Smooth muscle cell (in vitro differentiated cells): ENCODE data around the gene KREMEN2. TPM values are rescaled to one million over a fixed set of nuclear protein-coding genes. Genes with fewer than 3 reads are reported as not detected.
"Not testable (repeated sequence)": the region's sequence is repeated elsewhere in the genome, so short reads cannot be mapped to it uniquely, and the experiment has no call there.

Source experiments
- DNase-seq: peaks from one replicate; lab custom pipeline; 2025; ENCODE audit not compliant: unreplicated experiment; lab: John Stamatoyannopoulos, UW
- H2AFZ ChIP-seq: fragments of 200-600 bp; sonication (generic); 2 replicates; pipeline ENCODE4 v1.6.0; 2016; ENCODE audit warnings: antibody characterized with exemption, low read depth, mild to moderate bottlenecking
- H3F3A ChIP-seq: fragments of 200-600 bp; sonication (generic); 2 replicates; pipeline ENCODE4 v1.6.0; 2017; ENCODE audit warnings: antibody characterized with exemption, low read depth
- H3K27ac ChIP-seq: fragments of 200-600 bp; sonication (generic); 2 replicates; pipeline ENCODE4 v1.5.1; 2016; ENCODE audit warnings: low read depth, mild to moderate bottlenecking
- H3K27me3 ChIP-seq: fragments of 200-600 bp; sonication (generic); 2 replicates; pipeline ENCODE4 v1.6.1; 2016; ENCODE audit warnings: low read depth, mild to moderate bottlenecking
- H3K36me3 ChIP-seq: fragments of 200-600 bp; sonication (generic); 2 replicates; pipeline ENCODE4 v1.5.1; 2016; ENCODE audit warnings: low read depth
- H3K4me1 ChIP-seq: fragments of 200-600 bp; sonication (generic); 2 replicates; pipeline ENCODE4 v1.5.1; 2016; ENCODE audit warnings: low read depth
- H3K4me2 ChIP-seq: fragments of 200-600 bp; sonication (generic); 2 replicates; pipeline ENCODE4 v1.6.0; 2016; ENCODE audit warnings: mild to moderate bottlenecking
- H3K4me3 ChIP-seq: fragments of 200-600 bp; sonication (generic); 2 replicates; pipeline ENCODE4 v1.5.1; 2016; ENCODE audit warnings: mild to moderate bottlenecking
- H3K79me2 ChIP-seq: fragments of 200-600 bp; sonication (generic); 2 replicates; pipeline ENCODE4 v1.6.0; 2016; ENCODE audit warnings: low read depth, mild to moderate bottlenecking
- H3K9ac ChIP-seq: fragments of 200-600 bp; sonication (generic); 2 replicates; pipeline ENCODE4 v1.6.0; 2016; ENCODE audit warnings: low read depth
- H3K9me3 ChIP-seq: fragments of 200-600 bp; sonication (generic); replicated peaks from 2 replicates; pipeline ENCODE4 v1.5.1; 2016; ENCODE audit warnings: low read depth
- H4K20me1 ChIP-seq: fragments of 200-600 bp; sonication (generic); 2 replicates; pipeline ENCODE4 v1.6.0; 2016; ENCODE audit warnings: low read depth
- WGBS: methylation state at CpG from one replicate; pipeline ENCODE4 v1.1.7; 2016; ENCODE audit warnings: low lambda C conversion rate; 5-methylcytosine and 5-hydroxymethylcytosine counted together
- polyA plus RNA-seq: library from polyadenylated mRNA; unstranded; fragments of >200 nt; fragmentation: Nextera tagmentation; extraction: Ambion mirVana; gene quantifications from 2 replicates; pipeline ENCODE4 v1.2.1, GENCODE V29; 2016
- total RNA-seq: library from RNA; depleted of rRNA; stranded (reverse); fragments of >200 nt; gene quantifications from 2 replicates; pipeline ENCODE4 v1.2.3, GENCODE V29; 2014
- TF ChIP-seq, protein P1 (sequence below): fragments of 200-600 bp; sonication (generic); IDR thresholded peaks from 2 replicates; pipeline ENCODE4 v1.5.1; 2017; ENCODE audit warnings: borderline replicate concordance, mild to moderate bottlenecking, antibody characterized with exemption; ENCODE audit not compliant: insufficient read depth, poor library complexity, severe bottlenecking

KREMEN2 gene
- total and polyA plus RNA-seq, 2 experiments from 2014 or later: 0.27 to 2.0 TPM

DNA sequence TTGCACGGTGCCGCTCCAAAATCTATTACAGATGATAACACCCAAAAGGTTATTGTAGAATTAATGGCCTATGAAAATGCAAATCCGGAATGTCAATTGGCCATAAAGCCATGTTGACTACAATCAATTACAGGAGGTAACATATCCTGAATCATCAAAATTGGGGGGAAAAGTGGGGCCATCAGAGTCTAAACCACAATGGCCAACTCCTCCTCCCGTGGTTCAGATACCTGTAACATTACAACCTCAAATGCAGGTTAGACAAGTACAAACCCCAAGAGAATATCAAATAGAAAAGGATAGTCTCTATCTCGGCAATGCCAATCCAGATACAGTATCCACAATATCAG lies 37.5 kb upstream of the KREMEN2 start:
- no peak overlapping the region for H3K9ac ChIP-seq
- no peaks in the 10 kb centered on the region for H3K4me1 ChIP-seq

DNA sequence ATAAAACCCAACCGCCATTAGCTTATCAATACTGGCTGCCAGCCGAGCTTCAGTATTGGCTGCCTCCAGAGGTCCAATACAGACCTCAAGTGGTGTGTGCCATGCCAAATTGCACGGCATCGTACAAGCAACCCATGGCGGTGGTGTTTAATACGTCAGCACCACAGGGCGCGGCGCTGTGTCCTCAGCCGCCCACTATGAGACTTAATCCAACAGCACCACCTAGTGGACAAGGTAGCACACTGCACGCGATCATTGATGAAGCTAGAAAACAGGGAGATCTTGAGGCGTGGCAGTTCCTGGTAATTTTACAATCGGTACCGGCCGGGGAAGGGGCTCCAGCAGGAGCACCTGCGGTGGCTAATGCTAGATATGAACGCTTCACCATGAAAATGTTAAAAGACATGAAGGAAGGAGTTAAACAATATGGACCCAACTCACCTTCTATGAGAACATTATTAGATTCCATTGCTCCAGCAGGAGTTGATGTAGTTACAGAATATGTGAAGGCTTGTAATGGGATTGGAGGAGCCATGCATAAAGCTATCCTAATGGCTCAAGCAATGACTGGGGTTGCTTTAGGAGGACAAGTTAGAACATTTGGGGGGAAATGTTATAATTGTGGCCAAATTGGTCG lies 36.9 kb upstream of the KREMEN2 start:
- H2AFZ ChIP-seq: no peak overlapping the region
- H3K4me1 ChIP-seq: no peaks in the 10 kb centered on the region
- no peak overlapping the region for H3K27ac ChIP-seq
- H3K79me2 ChIP-seq: no peaks in the 10 kb centered on the region
- DNase-seq: peak; percentile 48
- H3K4me2 ChIP-seq: peak overlapping the region; percentile 82
- no peaks in the 10 kb centered on the region for H3K27me3 ChIP-seq
- H3K9ac ChIP-seq: no peak overlapping the region
- TF ChIP-seq, protein P1, sequence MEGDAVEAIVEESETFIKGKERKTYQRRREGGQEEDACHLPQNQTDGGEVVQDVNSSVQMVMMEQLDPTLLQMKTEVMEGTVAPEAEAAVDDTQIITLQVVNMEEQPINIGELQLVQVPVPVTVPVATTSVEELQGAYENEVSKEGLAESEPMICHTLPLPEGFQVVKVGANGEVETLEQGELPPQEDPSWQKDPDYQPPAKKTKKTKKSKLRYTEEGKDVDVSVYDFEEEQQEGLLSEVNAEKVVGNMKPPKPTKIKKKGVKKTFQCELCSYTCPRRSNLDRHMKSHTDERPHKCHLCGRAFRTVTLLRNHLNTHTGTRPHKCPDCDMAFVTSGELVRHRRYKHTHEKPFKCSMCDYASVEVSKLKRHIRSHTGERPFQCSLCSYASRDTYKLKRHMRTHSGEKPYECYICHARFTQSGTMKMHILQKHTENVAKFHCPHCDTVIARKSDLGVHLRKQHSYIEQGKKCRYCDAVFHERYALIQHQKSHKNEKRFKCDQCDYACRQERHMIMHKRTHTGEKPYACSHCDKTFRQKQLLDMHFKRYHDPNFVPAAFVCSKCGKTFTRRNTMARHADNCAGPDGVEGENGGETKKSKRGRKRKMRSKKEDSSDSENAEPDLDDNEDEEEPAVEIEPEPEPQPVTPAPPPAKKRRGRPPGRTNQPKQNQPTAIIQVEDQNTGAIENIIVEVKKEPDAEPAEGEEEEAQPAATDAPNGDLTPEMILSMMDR: peak; percentile 95
- no peaks in the 10 kb centered on the region for H3K36me3 ChIP-seq
- H3K4me3 ChIP-seq: peak overlapping the region; percentile 24
- H4K20me1 ChIP-seq: peaks cover 11% of the 10 kb centered on the region
- no peaks in the 10 kb centered on the region for H3F3A ChIP-seq
- no peaks in the 10 kb centered on the region for H3K9me3 ChIP-seq
- WGBS: 14% methylated on average over 19 of the region's 19 CpGs

More for the DNA sequence above, 37.5 kb upstream of the KREMEN2 start:
- no peak for DNase-seq
- peaks cover 11% of the 10 kb centered on the region for H4K20me1 ChIP-seq
- no peak overlapping the region for H3K27ac ChIP-seq
- no peak overlapping the region for H2AFZ ChIP-seq
- 90% methylated on average over 5 of the region's 5 CpGs for WGBS
- TF ChIP-seq, protein P1: no peak
- peak overlapping the region; percentile 82 for H3K4me2 ChIP-seq
- H3K79me2 ChIP-seq: no peaks in the 10 kb centered on the region
- H3F3A ChIP-seq: no peaks in the 10 kb centered on the region
- no peaks in the 10 kb centered on the region for H3K36me3 ChIP-seq
- H3K9me3 ChIP-seq: no peaks in the 10 kb centered on the region
- peak overlapping the region; percentile 24 for H3K4me3 ChIP-seq
- no peaks in the 10 kb centered on the region for H3K27me3 ChIP-seq

DNA sequence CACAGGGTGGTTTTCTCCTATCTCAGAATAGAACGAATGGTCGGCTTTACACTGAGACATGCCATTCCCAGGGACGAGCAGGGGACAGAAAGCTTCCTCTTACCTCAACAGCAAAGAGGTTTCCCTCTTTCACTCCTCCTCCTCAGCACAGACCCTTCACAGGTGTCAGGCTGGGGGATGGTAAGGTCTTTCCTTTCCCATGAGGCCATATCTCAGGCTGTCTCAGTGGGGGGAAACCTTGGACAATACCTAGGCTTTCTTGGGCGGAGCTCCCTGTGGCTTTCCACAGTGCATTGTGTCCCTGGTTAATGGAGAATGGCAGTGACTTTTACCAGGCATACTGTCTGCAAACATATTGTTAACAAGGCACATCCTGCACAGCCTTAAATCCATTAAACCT lies 35.9 kb upstream of the KREMEN2 start:
- not testable (repeated sequence) for H3K9ac ChIP-seq, H3K9me3 ChIP-seq, H3K79me2 ChIP-seq, H3K36me3 ChIP-seq, DNase-seq, H3K27me3 ChIP-seq, H3K4me1 ChIP-seq, H2AFZ ChIP-seq, H3K27ac ChIP-seq, H3F3A ChIP-seq, H3K4me2 ChIP-seq, H3K4me3 ChIP-seq
- WGBS: 81% methylated on average over 4 of the region's 4 CpGs
- peaks cover 11% of the 10 kb centered on the region for H4K20me1 ChIP-seq

DNA sequence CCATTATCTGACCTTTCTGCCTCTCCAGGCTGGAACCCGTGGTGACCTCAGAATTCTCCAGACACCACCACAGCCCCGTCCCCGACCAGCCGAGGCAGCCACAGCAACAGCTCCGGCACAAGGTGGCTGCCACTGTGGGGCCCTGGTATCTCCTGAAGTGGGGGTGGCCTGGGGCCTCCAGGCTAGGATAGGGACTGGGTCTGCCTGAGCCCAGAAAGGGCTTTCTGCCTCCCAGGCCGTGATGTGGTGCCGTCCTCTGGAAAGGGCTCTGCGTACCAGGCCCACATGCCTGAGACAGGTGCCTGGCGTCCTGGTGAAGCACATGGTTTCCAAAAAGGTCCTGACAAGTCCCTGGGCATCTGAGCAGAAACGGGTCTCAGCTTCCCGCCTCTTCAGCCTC lies 35.3 kb upstream of the KREMEN2 start:
- Histone ChIP-seq H2AFZ (no peak overlapping the region), H3K27me3 (no peaks in the 10 kb centered on the region), H3K4me3 (no peak overlapping the region), H3K9me3 (no peaks in the 10 kb centered on the region), H3F3A (no peaks in the 10 kb centered on the region), H3K9ac (no peak overlapping the region), H3K79me2 (no peaks in the 10 kb centered on the region), H3K4me1 (no peaks in the 10 kb centered on the region), H4K20me1 (peaks cover 11% of the 10 kb centered on the region), H3K4me2 (no peak overlapping the region), H3K36me3 (no peaks in the 10 kb centered on the region), H3K27ac (no peak overlapping the region)
- TF ChIP-seq, protein P1: no peak
- 88% methylated on average over 10 of the region's 11 CpGs for WGBS
- no peak for DNase-seq
